Activated gamma-delta T cell treated with Interleukin-2 at 50 U/mL for 16 hours (primary cell): ENCODE measurements around the gene SERPINE3.

Source experiments
- DNase-seq: peaks from one replicate; pipeline ENCODE4 v3.0.0-alpha.2; 2020

The SERPINE3 gene

GRCh38 chr13:51364404-51365008 is 25.0 kb downstream of the SERPINE3 start:
- DNase-seq: no peak

GRCh38 chr13:51370116-51370515 is 30.6 kb downstream of the SERPINE3 start:
- no peak for DNase-seq

DNA sequence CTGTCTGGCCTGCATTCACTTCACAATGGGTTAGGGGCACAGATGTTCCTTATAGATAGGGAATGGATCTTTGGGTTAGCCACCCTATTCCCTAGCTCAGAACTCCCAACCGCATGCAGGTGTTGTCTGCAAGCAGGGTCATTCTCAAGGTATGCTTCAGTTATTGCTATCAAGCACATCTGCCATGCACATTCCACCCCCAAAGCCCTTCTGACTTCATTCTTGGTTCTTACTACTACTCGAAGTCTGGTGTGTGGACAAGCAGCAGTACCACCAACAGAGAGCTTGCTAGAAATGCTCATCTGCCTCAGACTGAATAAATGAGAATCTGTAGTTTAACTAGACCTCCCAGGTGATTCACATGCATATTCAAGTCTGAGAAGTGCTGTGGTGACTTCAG is 31.3 kb downstream of the SERPINE3 start:
- DNase-seq: no peak

DNA sequence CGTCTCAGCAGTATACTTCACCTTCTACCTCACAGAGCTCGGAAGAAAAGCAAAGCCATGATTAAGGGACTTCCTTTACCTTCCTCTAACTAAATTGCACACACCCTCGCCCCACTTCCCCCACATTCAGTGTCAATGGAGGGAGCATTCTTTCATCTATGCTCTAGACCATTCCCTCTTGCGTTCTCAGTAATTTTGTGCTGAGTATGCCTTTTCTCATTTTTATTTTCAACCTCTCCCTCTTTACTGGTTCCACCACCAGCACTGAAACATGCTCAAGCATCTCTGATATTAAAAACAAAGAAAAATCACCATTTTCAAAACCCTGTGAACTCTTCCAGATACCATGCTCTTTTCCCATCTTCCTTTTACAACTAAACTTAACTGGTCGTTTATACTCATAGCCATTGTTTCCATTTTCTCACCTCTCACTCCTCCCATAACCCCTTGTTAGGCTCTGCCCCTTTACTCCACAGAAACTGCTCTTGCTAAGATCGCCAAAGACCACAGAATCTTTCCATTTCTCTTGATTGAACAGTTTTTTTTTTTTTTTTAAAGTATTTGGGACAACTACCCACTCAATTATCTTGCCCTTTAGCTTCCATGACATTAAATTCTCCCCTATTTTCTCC is 32.4 kb downstream of the SERPINE3 start:
- no peak for DNase-seq

- DNase-seq: no peak
Measured at GRCh38 chr13:51373451-51373850, 34.0 kb downstream of the SERPINE3 start.

GRCh38 chr13:51380269-51380668 is 40.8 kb downstream of the SERPINE3 start:
- DNase-seq: no peak

GRCh38 chr13:51385114-51385513 is 45.6 kb downstream of the SERPINE3 start:
- no peak for DNase-seq

- no peak for DNase-seq
Measured at GRCh38 chr13:51394724-51395123, 55.2 kb downstream of the SERPINE3 start.

GRCh38 chr13:51396352-51396751 is 56.9 kb downstream of the SERPINE3 start:
- DNase-seq: no peak

DNA sequence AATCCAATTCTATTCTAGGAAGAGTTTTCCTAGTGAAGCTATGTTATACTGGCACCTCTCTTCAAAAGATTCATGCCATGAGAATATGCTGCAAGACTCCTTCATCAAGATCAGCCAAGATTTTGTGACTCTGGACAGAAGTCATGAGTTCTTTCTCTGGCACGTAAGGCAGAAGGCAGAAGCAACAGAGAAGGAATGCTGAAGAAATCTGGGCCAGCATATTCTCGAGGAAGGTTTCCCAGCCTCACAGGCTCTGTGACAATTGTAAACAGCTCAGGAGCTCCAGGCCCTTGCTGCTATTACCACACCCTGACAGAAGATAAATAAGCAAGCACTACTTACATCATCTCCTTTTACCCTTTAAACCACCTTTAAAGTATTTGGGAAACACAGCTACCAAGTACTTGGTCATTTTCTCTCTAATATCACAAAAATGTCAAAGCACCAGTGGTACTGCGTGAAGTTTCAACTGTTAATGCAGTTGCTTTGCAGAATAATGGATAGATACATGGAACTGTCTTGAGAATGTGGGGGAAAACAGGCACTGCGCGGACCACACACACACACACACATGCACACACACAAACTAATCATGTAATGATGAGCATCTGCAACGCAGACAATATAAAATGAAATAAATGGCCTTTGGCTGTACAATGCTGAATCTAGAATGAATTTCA is 57.9 kb downstream of the SERPINE3 start:
- no peak for DNase-seq

DNA sequence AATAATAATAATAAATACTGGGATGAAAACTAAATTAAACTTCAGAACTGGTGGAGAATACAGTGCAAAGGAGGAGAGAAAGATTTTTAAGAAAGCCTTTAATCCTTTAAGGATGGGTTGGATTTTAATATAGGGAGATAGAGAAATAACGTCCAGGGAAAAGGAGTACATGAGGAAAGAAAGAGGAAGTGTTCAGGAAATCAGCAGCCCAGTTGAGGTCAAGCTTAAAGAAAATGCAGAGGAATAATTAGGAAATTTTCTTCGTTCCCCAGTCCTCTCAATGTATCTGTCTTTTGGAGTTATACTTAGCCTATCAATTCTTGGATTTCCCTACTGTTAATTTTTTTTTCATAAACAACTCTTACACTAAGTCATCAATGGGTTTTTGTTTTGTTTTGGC is 65.7 kb downstream of the SERPINE3 start:
- no peak for DNase-seq

DNA sequence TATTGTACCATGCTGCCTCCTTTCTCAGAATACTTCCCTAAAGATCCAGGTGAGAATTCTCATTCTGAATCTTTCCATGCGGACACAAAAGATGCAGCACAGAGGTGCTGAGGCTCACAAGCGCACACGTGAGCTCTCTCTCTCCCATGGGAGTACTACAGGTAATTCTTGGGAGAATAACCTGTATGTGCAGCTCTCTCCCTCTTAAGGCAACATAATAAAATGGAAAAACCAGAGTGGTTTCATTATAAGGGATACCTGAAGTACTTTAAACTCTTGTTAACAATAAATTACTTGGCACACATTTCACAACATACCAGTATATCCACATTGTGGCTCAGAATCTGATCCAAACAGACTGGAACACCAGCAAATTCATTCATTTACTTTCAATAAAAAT is 72.9 kb downstream of the SERPINE3 start:
- no peak for DNase-seq
